ENCODE measurements around the gene STIM2.

DNA sequence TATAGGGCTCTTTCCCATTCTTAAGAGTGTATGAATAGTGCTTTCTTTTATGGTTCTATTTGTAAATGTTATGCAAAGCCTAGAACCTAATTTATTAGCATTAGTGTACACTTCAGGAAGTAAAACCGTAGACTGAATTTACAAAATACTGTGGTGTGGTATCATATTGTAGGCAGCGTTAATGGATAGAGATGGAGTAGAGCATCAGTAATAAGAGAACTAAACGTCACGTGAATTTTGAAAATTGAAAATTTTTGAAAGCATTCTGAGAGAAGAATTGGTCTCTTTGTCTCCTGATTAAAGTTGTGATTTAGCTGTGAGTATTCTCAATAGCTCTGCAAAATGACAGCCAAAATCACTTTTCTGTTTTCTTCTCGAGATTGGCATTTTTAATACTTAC is 2.9 kb downstream of the STIM2 start:
- no peak for TF ChIP-seq CHD2 (IDR thresholded peaks at IDR 0.05; ENCODE audit: low read depth, low read length)
- no peak for TF ChIP-seq EZH2 (IDR thresholded peaks at IDR 0.05; ENCODE audit: borderline replicate concordance, low read depth, low read length)
- TF ChIP-seq, protein P1, sequence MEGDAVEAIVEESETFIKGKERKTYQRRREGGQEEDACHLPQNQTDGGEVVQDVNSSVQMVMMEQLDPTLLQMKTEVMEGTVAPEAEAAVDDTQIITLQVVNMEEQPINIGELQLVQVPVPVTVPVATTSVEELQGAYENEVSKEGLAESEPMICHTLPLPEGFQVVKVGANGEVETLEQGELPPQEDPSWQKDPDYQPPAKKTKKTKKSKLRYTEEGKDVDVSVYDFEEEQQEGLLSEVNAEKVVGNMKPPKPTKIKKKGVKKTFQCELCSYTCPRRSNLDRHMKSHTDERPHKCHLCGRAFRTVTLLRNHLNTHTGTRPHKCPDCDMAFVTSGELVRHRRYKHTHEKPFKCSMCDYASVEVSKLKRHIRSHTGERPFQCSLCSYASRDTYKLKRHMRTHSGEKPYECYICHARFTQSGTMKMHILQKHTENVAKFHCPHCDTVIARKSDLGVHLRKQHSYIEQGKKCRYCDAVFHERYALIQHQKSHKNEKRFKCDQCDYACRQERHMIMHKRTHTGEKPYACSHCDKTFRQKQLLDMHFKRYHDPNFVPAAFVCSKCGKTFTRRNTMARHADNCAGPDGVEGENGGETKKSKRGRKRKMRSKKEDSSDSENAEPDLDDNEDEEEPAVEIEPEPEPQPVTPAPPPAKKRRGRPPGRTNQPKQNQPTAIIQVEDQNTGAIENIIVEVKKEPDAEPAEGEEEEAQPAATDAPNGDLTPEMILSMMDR (IDR thresholded peaks at IDR 0.05 in 2 of 3, conservative IDR thresholded peaks at IDR 0.05 in 1 of 3; ENCODE audit: insufficient read depth in 2 of 3, low read depth in 1 of 3, low read length in 3 of 3), result no peak
- TF ChIP-seq IRF2 (CRISPR knock-in tag; IDR thresholded peaks at IDR 0.05), result no peak
- TF ChIP-seq FOXP1 (CRISPR knock-in tag; IDR thresholded peaks at IDR 0.05), result no peak
- TF ChIP-seq HDAC6 (IDR thresholded peaks at IDR 0.05; ENCODE audit: low read depth, low read length), result no peak
- TF ChIP-seq ZNF197 (CRISPR knock-in tag; IDR thresholded peaks at IDR 0.05; ENCODE audit: low read depth), result no peak
- no peak for TF ChIP-seq YY1 (IDR thresholded peaks at IDR 0.05; ENCODE audit: borderline replicate concordance in 1 of 3, control insufficient read depth in 1 of 3, extremely low read depth in 1 of 3, insufficient read depth in 3 of 3, insufficient read length in 1 of 3, insufficient replicate concordance in 2 of 3, low read depth in 1 of 3, low read length in 2 of 3)
- no peak for TF ChIP-seq GATAD2B (IDR thresholded peaks at IDR 0.05; ENCODE audit: borderline replicate concordance)

All from K562 (cell line).